Measurements from ENCODE around the gene STUB1. TPM values are rescaled to one million over a fixed set of nuclear protein-coding genes. Genes with fewer than 3 reads are reported as not detected.

The STUB1 gene
- total and polyA plus RNA-seq, 10 of the 15 experiments (the other 5 are each of a cell fraction or from before 2014, with no cell fraction given) = 4.2 to 136 (median 67.1) TPM

DNA sequence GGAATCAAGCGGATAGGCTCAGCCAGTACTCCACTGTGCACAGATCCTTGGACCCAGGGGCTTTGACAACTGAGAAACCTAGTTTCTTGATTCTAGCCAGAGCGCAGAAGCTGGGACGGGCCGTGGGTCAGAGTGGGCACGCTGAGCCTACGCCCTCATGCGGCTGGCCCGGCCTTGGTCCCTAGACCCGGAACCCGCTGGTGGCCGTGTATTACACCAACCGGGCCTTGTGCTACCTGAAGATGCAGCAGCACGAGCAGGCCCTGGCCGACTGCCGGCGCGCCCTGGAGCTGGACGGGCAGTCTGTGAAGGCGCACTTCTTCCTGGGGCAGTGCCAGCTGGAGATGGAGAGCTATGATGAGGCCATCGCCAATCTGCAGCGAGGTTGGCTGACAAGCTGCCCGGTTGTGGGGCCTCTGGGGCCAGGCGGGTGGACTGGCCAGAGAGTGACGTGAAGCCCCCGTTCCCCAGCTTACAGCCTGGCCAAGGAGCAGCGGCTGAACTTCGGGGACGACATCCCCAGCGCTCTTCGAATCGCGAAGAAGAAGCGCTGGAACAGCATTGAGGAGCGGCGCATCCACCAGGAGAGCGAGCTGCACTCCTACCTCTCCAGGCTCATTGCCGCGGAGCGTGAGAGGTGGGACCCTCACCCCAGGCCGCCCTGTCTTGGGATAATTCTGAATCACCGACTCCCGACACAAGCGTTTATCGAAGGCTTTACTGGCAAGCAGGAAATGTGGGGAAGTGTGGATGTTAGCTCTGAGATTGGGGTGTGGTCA is 946 bp downstream of the STUB1 start:
- H3K79me2 ChIP-seq (ENCODE audit: control insufficient read depth, insufficient read depth, low read length) = peaks cover 24% of the 10 kb centered on the region
- 52% methylated on average over 44 of the region's 44 CpGs for WGBS (ENCODE audit: insufficient coverage, insufficient replicate concordance, low lambda C conversion rate, missing lambda C conversion rate)
- peak overlapping the region; percentile 53; the same call in 1 of the 2 replicates for H3K27ac ChIP-seq (ENCODE audit: control insufficient read depth, insufficient read depth)
- H3K4me2 ChIP-seq (ENCODE audit: control insufficient read depth, insufficient read depth) = peak overlapping the region; percentile 98
- POLR2A ChIA-PET = interaction anchor here (1.0 to 2.0 kb wide), 6 partner anchors 9 to 41 kb away, joined by 3 to 13 read pairs (median 4); partner anchors contain the start of genes RHOT2 and WDR24
- RAD21 ChIA-PET (ENCODE audit: unreplicated experiment) = interaction anchor here (0.6 to 1.2 kb wide), 4 partner anchors 9 to 99 kb away, joined by 3 to 4 read pairs (median 3); partner anchors contain the start of genes ANTKMT and WDR24
- no peaks in the 10 kb centered on the region for H3K9me3 ChIP-seq (replicated peaks; ENCODE audit: control insufficient read depth, insufficient read depth, low read length)
- no peak for DNase-seq (ENCODE audit: low read depth, low spot score)
- ATAC-seq = no peak
- CTCF ChIA-PET = interaction anchor here (1.0 to 1.5 kb wide), 2 partner anchors 9 to 14 kb away, joined by 3 to 4 read pairs; partner anchors contain the start of genes RHOT2 and WDR24
- intact Hi-C loops (cut with micrococcal nuclease; ENCODE audit: unreplicated experiment) = loop anchor here (5.0 kb wide), 1 partner anchor 44 kb away; the partner anchor contains the start of gene METTL26
- in situ Hi-C loops (cut with MboI) = no loop called here
- peaks cover 6 to 9% of the 10 kb centered on the region in 2 experiments; a peak in 2 of 4 replicates for H3K36me3 ChIP-seq (ENCODE audit: control insufficient read depth in 2 of 2, insufficient read depth in 2 of 2, low read length in 1 of 2)
- no peaks in the 10 kb centered on the region for H3K27me3 ChIP-seq (replicated peaks in 1 of 2; ENCODE audit: control insufficient read depth in 2 of 2, insufficient read depth in 2 of 2, low read length in 1 of 2)
- SMC1A ChIA-PET (ENCODE audit: uncharacterized antibody, unreplicated experiment) = no interaction called here
- no peak for TF ChIP-seq RUNX3 (IDR thresholded peaks at IDR 0.05; ENCODE audit: low read length)
- TF ChIP-seq MYC (IDR thresholded peaks at IDR 0.05; ENCODE audit: insufficient read depth, insufficient read length, insufficient replicate concordance, low read length, severe bottlenecking) = no peak
- TF ChIP-seq CTCF (IDR thresholded peaks at IDR 0.05 in 2 of 3, conservative IDR thresholded peaks at IDR 0.05 in 1 of 3; ENCODE audit: control insufficient read depth in 2 of 3, extremely low read depth in 1 of 3, insufficient read depth in 1 of 3, low read depth in 3 of 3, low read length in 3 of 3) = peak in 2 of 3 experiments; percentile 7 to 15; a peak in 1 of 6 replicates
- TF ChIP-seq, protein P1, sequence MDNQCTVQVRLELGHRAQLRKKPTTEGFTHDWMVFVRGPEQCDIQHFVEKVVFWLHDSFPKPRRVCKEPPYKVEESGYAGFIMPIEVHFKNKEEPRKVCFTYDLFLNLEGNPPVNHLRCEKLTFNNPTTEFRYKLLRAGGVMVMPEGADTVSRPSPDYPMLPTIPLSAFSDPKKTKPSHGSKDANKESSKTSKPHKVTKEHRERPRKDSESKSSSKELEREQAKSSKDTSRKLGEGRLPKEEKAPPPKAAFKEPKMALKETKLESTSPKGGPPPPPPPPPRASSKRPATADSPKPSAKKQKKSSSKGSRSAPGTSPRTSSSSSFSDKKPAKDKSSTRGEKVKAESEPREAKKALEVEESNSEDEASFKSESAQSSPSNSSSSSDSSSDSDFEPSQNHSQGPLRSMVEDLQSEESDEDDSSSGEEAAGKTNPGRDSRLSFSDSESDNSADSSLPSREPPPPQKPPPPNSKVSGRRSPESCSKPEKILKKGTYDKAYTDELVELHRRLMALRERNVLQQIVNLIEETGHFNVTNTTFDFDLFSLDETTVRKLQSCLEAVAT (IDR thresholded peaks at IDR 0.05) = 0 out of 2 replicates have a peak, but pooled peaks have one; percentile 50
- 0 out of 2 replicates have a peak, but pooled peaks have one; percentile 11 for TF ChIP-seq CBFB (IDR thresholded peaks at IDR 0.05; ENCODE audit: low read depth)
- H3K4me1 ChIP-seq (ENCODE audit: control insufficient read depth, insufficient read depth, low read length) = peaks cover 15% of the 10 kb centered on the region
- peak overlapping the region; percentile 88 for H3K9ac ChIP-seq (ENCODE audit: control insufficient read depth, insufficient read depth, low read length)
- peak overlapping the region; percentile 77 for H3K4me3 ChIP-seq
- peaks cover 6% of the 10 kb centered on the region; the same call in 1 of the 2 replicates for H4K20me1 ChIP-seq (ENCODE audit: control insufficient read depth, insufficient read depth)
- no peak for FAIRE-seq
- H2AFZ ChIP-seq (ENCODE audit: control insufficient read depth, low read depth, low read length) = no peak overlapping the region
- BruUV-seq (replicated peaks) = no TSS peak
